HEK293T (cell line): ENCODE data around the gene COPS8.

Source experiments
- BHLHE40 ChIP-seq: fragments of 450-650 bp; IDR thresholded peaks from 2 replicates; pipeline ENCODE4 v1.6.1; 2016; ENCODE audit warnings: mild to moderate bottlenecking, moderate library complexity, borderline replicate concordance
- FOXK2 ChIP-seq: fragments of 450-650 bp; IDR thresholded peaks from 2 replicates; pipeline ENCODE4 v1.6.1; 2016; ENCODE audit warnings: mild to moderate bottlenecking
- HDGF ChIP-seq: fragments of 450-650 bp; IDR thresholded peaks from 2 replicates; pipeline ENCODE4 v1.6.1; 2017; ENCODE audit warnings: antibody characterized with exemption, borderline replicate concordance
- NFRKB ChIP-seq: fragments of 450-650 bp; IDR thresholded peaks from 2 replicates; pipeline ENCODE4 v1.6.1; 2016; ENCODE audit warnings: mild to moderate bottlenecking, moderate library complexity
- SP1 ChIP-seq: fragments of 450-650 bp; IDR thresholded peaks from 2 replicates; pipeline ENCODE4 v1.6.1; 2017
- TARDBP ChIP-seq: fragments of 450-650 bp; IDR thresholded peaks from 2 replicates; pipeline ENCODE4 v1.6.1; 2016

GRCh38 chr2:237113026-237113795, 27.5 kb downstream of the COPS8 start:
- TF ChIP-seq NFRKB (no peak), HDGF (no peak), FOXK2 (no peak), SP1 (no peak), TARDBP (no peak), BHLHE40 (no peak)
